Mesenchymal stem cell (in vitro differentiated cells and primary cell): Measurements from ENCODE around the gene ERG.
A peak's percentile ranks its signal among the peaks of the same experiment; 100 is the strongest.

ENCODE experiments used
- DNase-seq: peaks from one replicate; pipeline ENCODE4 v3.0.0-alpha.2; 2013
- H2AFZ ChIP-seq: one replicate; pipeline ENCODE4 v1.6.1; 2013; ENCODE audit warnings: low read depth, mild to moderate bottlenecking, control low read depth, inconsistent platforms, low read length, moderate library complexity
- H2AK5ac ChIP-seq: 2 replicates; pipeline ENCODE4 v1.6.1; 2013; ENCODE audit warnings: low read length, moderate library complexity, mild to moderate bottlenecking, inconsistent platforms; ENCODE audit not compliant: severe bottlenecking
- H2BK120ac ChIP-seq: one replicate; pipeline ENCODE4 v1.6.1; 2013; ENCODE audit warnings: low read depth, mild to moderate bottlenecking, inconsistent platforms, low read length, moderate library complexity
- H2BK12ac ChIP-seq, 2 experiments: one replicate each; pipeline ENCODE4 v1.6.1; 2013; ENCODE audit warnings: inconsistent platforms in 2 of 2, low read length in 2 of 2, mild to moderate bottlenecking in 2 of 2, moderate library complexity in 2 of 2, control low read depth in 1 of 2
- H2BK15ac ChIP-seq: one replicate; pipeline ENCODE4 v1.6.1; 2013; ENCODE audit warnings: mild to moderate bottlenecking, low read depth, inconsistent platforms; ENCODE audit not compliant: poor library complexity, severe bottlenecking
- H2BK5ac ChIP-seq: 2 replicates; pipeline ENCODE4 v1.6.1; 2013; ENCODE audit warnings: low read depth, mild to moderate bottlenecking, low read length, control low read depth, inconsistent platforms; ENCODE audit not compliant: poor library complexity, severe bottlenecking
- H3K14ac ChIP-seq, 2 experiments: one replicate each; pipeline ENCODE4 v1.6.1; 2013; ENCODE audit warnings: inconsistent platforms in 2 of 2, low read length in 2 of 2, control low read depth in 1 of 2, mild to moderate bottlenecking in 1 of 2, moderate library complexity in 1 of 2
- H3K18ac ChIP-seq, 2 experiments: one replicate each; pipeline ENCODE4 v1.6.1; 2013; ENCODE audit warnings: inconsistent platforms in 2 of 2, low read length in 2 of 2, control low read depth in 1 of 2, low read depth in 1 of 2, mild to moderate bottlenecking in 1 of 2
- H3K23ac ChIP-seq, 2 experiments: one replicate each; pipeline ENCODE4 v1.6.1; 2013; ENCODE audit warnings: inconsistent platforms in 2 of 2, low read length in 2 of 2, mild to moderate bottlenecking in 2 of 2, moderate library complexity in 2 of 2, control low read depth in 1 of 2
- H3K27ac ChIP-seq: 2 replicates; pipeline ENCODE4 v1.5.1; 2013; ENCODE audit warnings: mild to moderate bottlenecking, moderate library complexity, low read length, control low read depth, inconsistent platforms; ENCODE audit not compliant: poor library complexity, severe bottlenecking
- H3K27me3 ChIP-seq, 2 experiments: 2 replicates each; pipeline versions ENCODE4 v1.6.1 to v1.7.0; 2013; ENCODE audit warnings: low read length in 2 of 2, mild to moderate bottlenecking in 2 of 2, moderate library complexity in 2 of 2, control low read depth in 1 of 2, inconsistent platforms in 1 of 2; ENCODE audit not compliant: control insufficient read depth in 1 of 2, insufficient read depth in 1 of 2
- H3K36me3 ChIP-seq, 2 experiments: 2 replicates each; pipeline versions ENCODE4 v1.6.1 to v1.7.0; 2013; ENCODE audit warnings: low read length in 2 of 2, control low read depth in 1 of 2, inconsistent platforms in 1 of 2, low read depth in 1 of 2, mild to moderate bottlenecking in 1 of 2; ENCODE audit not compliant: insufficient read depth in 2 of 2, control insufficient read depth in 1 of 2
- H3K4ac ChIP-seq, 2 experiments: one replicate each; pipeline ENCODE4 v1.6.1; 2013; ENCODE audit warnings: inconsistent platforms in 2 of 2, low read length in 2 of 2, mild to moderate bottlenecking in 2 of 2, moderate library complexity in 2 of 2, control low read depth in 1 of 2, low read depth in 1 of 2
- H3K4me1 ChIP-seq: 2 replicates; pipeline ENCODE4 v1.6.1; 2013; ENCODE audit warnings: low read depth, low read length, control low read depth; ENCODE audit not compliant: control insufficient read depth, insufficient read depth
- H3K4me2 ChIP-seq: 2 replicates; pipeline ENCODE4 v1.6.1; 2013; ENCODE audit warnings: low read length, mild to moderate bottlenecking, inconsistent platforms; ENCODE audit not compliant: poor library complexity, severe bottlenecking
- H3K4me3 ChIP-seq, 2 experiments: 2 replicates each; pipeline versions ENCODE4 v1.5.1 to v1.7.0; 2013; ENCODE audit warnings: low read length in 2 of 2, mild to moderate bottlenecking in 2 of 2, control low read depth in 1 of 2, low read depth in 1 of 2; ENCODE audit not compliant: insufficient read depth in 1 of 2
- H3K79me1 ChIP-seq: replicated peaks from 2 replicates; pipeline ENCODE4 v1.6.1; 2013; ENCODE audit warnings: mild to moderate bottlenecking, control low read depth, low read length, inconsistent platforms; ENCODE audit not compliant: poor library complexity, severe bottlenecking
- H3K9ac ChIP-seq: 2 replicates; pipeline ENCODE4 v1.7.0; 2013; ENCODE audit warnings: mild to moderate bottlenecking, low read length, moderate library complexity
- H3K9me3 ChIP-seq: 2 replicates; pipeline ENCODE4 v1.7.0; 2013; ENCODE audit warnings: mild to moderate bottlenecking, low read length; ENCODE audit not compliant: control insufficient read depth
- H4K8ac ChIP-seq: one replicate; pipeline ENCODE4 v1.6.1; 2013; ENCODE audit warnings: inconsistent platforms, mild to moderate bottlenecking, low read length, moderate library complexity
- H4K91ac ChIP-seq: one replicate; pipeline ENCODE4 v1.6.1; 2013; ENCODE audit warnings: mild to moderate bottlenecking, low read length, inconsistent platforms
- WGBS: methylation state at CpG from one replicate; pipeline ENCODE4 v1.1.7; 2013; ENCODE audit warnings: mixed read lengths; 5-methylcytosine and 5-hydroxymethylcytosine counted together

Gene ERG

GRCh38 chr21:38420140-38420539 lies 78.1 kb downstream of the ERG start:
- H2BK12ac ChIP-seq, result no peak overlapping the region
- H3K4me1 ChIP-seq, result no peaks in the 10 kb centered on the region
- H2AFZ ChIP-seq, result no peak overlapping the region
- no peak overlapping the region for H3K4me2 ChIP-seq
- H2AK5ac ChIP-seq, result no peak overlapping the region
- H3K36me3 ChIP-seq, result no peaks in the 10 kb centered on the region
- H3K79me1 ChIP-seq, result no peaks in the 10 kb centered on the region
- H3K9me3 ChIP-seq, result no peaks in the 10 kb centered on the region
- no peak overlapping the region for H3K4me3 ChIP-seq
- H3K23ac ChIP-seq, result no peak overlapping the region
- H2BK120ac ChIP-seq, result no peak overlapping the region
- H4K8ac ChIP-seq, result no peak overlapping the region
- H2BK5ac ChIP-seq, result no peak overlapping the region
- H3K14ac ChIP-seq, result no peak overlapping the region
- 95% methylated on average over 2 of the region's 3 CpGs for WGBS
- H3K18ac ChIP-seq, result no peak overlapping the region
- no peak overlapping the region for H3K4ac ChIP-seq
- H3K9ac ChIP-seq, result no peak overlapping the region
- H2BK15ac ChIP-seq, result no peak overlapping the region
- no peak for DNase-seq
- no peak overlapping the region for H3K27ac ChIP-seq
- H3K27me3 ChIP-seq, result no peaks in the 10 kb centered on the region
- no peak overlapping the region for H4K91ac ChIP-seq

DNA sequence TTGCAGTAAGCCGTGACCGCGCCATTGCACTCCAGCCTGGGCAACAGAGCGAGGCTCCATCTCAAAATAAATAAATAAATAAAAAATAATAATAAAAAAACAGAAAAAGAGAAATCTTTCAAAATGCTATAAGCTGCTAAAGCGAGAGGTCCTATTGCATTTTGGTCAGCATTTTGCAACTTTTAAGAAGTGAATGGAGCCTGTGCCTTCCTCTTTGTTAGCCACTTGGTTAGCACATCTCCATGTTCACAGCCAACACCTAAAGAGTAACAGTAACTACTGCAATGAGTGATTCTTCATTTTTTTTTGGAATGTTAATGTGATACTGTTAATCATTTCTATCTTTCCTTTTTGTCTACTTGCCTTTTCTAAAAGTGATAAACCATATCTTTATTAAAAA lies 80.6 kb downstream of the ERG start:
- Histone ChIP-seq H3K9ac (no peak overlapping the region), H3K27me3 (no peaks in the 10 kb centered on the region), H3K18ac (no peak overlapping the region), H2AK5ac (no peak overlapping the region), H2AFZ (no peak overlapping the region), H4K91ac (no peak overlapping the region), H2BK5ac (no peak overlapping the region), H2BK120ac (no peak overlapping the region), H3K4me2 (no peak overlapping the region), H3K27ac (no peak overlapping the region), H3K79me1 (no peaks in the 10 kb centered on the region), H3K14ac (no peak overlapping the region), H3K4me3 (no peak overlapping the region), H2BK12ac (no peak overlapping the region), H3K36me3 (no peaks in the 10 kb centered on the region), H2BK15ac (no peak overlapping the region), H3K4me1 (no peaks in the 10 kb centered on the region), H4K8ac (no peak overlapping the region), H3K23ac (no peak overlapping the region), H3K9me3 (no peaks in the 10 kb centered on the region), H3K4ac (no peak overlapping the region)
- WGBS, result 100% methylated on average over 1 of the region's 5 CpGs
- no peak for DNase-seq

GRCh38 chr21:38416791-38417190 lies 81.5 kb downstream of the ERG start:
- no peaks in the 10 kb centered on the region for H3K4me1 ChIP-seq
- no peak overlapping the region for H2BK5ac ChIP-seq
- no peak overlapping the region for H2BK12ac ChIP-seq
- H3K9ac ChIP-seq, result no peak overlapping the region
- H4K8ac ChIP-seq, result no peak overlapping the region
- H4K91ac ChIP-seq, result no peak overlapping the region
- no peak overlapping the region for H3K4me2 ChIP-seq
- no peak overlapping the region for H3K4me3 ChIP-seq
- no peak overlapping the region for H3K27ac ChIP-seq
- H2BK120ac ChIP-seq, result no peak overlapping the region
- no peak overlapping the region for H3K4ac ChIP-seq
- no peak overlapping the region for H2BK15ac ChIP-seq
- H3K27me3 ChIP-seq, result no peaks in the 10 kb centered on the region
- 83% methylated on average over 10 of the region's 10 CpGs for WGBS
- no peak overlapping the region for H2AK5ac ChIP-seq
- no peak overlapping the region for H3K14ac ChIP-seq
- H3K9me3 ChIP-seq, result no peaks in the 10 kb centered on the region
- no peaks in the 10 kb centered on the region for H3K36me3 ChIP-seq
- no peak overlapping the region for H2AFZ ChIP-seq
- no peak for DNase-seq
- no peaks in the 10 kb centered on the region for H3K79me1 ChIP-seq
- no peak overlapping the region for H3K18ac ChIP-seq
- H3K23ac ChIP-seq, result no peak overlapping the region

- Histone ChIP-seq H3K27ac (no peak overlapping the region), H3K4me2 (no peak overlapping the region), H2BK15ac (no peak overlapping the region), H3K27me3 (no peaks in the 10 kb centered on the region), H4K8ac (no peak overlapping the region), H4K91ac (no peak overlapping the region), H3K4me1 (no peaks in the 10 kb centered on the region), H2BK120ac (no peak overlapping the region), H3K9me3 (no peaks in the 10 kb centered on the region), H3K79me1 (no peaks in the 10 kb centered on the region), H3K9ac (no peak overlapping the region), H3K18ac (no peak overlapping the region), H3K4ac (no peak overlapping the region), H2AFZ (no peak overlapping the region), H3K14ac (no peak overlapping the region), H2BK5ac (no peak overlapping the region), H3K36me3 (no peaks in the 10 kb centered on the region), H3K4me3 (no peak overlapping the region), H2BK12ac (no peak overlapping the region), H2AK5ac (no peak overlapping the region), H3K23ac (no peak overlapping the region)
- 96% methylated on average over 3 of the region's 3 CpGs for WGBS
- DNase-seq, result peak; percentile 17
These were observed 84.2 kb downstream of the ERG start for GRCh38 chr21:38413958-38414548.
